Measurements from ENCODE around the gene SLC25A4.

- TF ChIP-seq, protein P1, sequence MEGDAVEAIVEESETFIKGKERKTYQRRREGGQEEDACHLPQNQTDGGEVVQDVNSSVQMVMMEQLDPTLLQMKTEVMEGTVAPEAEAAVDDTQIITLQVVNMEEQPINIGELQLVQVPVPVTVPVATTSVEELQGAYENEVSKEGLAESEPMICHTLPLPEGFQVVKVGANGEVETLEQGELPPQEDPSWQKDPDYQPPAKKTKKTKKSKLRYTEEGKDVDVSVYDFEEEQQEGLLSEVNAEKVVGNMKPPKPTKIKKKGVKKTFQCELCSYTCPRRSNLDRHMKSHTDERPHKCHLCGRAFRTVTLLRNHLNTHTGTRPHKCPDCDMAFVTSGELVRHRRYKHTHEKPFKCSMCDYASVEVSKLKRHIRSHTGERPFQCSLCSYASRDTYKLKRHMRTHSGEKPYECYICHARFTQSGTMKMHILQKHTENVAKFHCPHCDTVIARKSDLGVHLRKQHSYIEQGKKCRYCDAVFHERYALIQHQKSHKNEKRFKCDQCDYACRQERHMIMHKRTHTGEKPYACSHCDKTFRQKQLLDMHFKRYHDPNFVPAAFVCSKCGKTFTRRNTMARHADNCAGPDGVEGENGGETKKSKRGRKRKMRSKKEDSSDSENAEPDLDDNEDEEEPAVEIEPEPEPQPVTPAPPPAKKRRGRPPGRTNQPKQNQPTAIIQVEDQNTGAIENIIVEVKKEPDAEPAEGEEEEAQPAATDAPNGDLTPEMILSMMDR (IDR thresholded peaks at IDR 0.05; ENCODE audit: low read depth, low read length, poor library complexity, severe bottlenecking) = no peak
- no peak for TF ChIP-seq EZH2phosphoT487 (IDR thresholded peaks at IDR 0.05; ENCODE audit: borderline replicate concordance, low read length)
Observed at GRCh38 chr4:185138161-185138560, 4.9 kb upstream of the SLC25A4 start.

All from DOHH2 (cell line).